ENCODE data around the gene SSC5D.

GRCh38 chr19:55487924-55488687 lies at the start of gene SSC5D:
- no peak for TF ChIP-seq CTCF (IDR thresholded peaks at IDR 0.05 in 8 of 11, conservative IDR thresholded peaks at IDR 0.05 in 3 of 11)
- no peak for TF ChIP-seq POLR2A (IDR thresholded peaks at IDR 0.05)

Measured in spleen (tissue), 7 donors.